ENCODE results near the gene TMEM258.

Gene TMEM258

DNA sequence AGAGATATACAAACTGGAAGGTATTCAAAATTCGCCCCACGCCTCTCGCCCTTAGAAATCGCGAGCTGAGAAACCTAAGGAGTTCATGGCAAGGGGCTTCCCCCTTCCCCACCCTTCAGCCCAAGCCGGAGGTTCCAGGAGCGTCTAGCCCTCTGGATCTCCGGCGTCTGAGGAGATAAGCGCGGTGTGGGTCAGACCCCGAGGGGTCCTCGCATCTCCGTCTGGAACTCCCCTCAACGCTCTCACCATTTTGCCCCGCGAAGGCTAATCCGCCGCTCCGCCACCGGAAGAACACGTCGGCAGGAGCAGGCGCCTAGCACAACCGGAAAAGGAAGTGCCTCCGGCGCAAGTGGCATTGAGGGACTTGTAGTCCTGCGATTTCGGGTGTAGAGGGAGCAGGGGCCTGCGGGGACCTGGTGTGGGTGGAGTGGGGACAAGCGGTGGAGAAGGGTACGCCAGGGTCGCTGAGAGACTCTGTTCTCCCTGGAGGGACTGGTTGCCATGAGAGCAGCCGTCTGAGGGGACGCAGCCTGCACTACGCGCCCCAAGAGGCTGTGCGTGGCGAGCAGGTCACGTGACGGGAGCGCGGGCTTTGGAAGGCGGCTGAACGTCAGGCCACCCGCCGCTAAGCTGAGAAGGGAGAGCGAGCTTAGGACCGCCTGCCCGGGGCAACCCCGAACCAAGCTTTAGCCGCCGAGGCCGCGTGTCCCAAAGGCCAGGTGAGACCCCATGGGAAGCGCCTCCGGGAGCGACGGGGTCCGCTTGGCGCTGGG is at the start of gene TMEM258, which contains the start of gene FEN1:
TMEM258 (minus strand) TSS at position 290 of the 773 bp plus-strand sequence; CDS start at position 249, 41 bp downstream.
FEN1 (plus strand) TSS at position 602 of the 773 bp plus-strand sequence. CDS start 2,451 bp downstream, outside the sequence.
- peak; percentile 81 for DNase-seq

DNA sequence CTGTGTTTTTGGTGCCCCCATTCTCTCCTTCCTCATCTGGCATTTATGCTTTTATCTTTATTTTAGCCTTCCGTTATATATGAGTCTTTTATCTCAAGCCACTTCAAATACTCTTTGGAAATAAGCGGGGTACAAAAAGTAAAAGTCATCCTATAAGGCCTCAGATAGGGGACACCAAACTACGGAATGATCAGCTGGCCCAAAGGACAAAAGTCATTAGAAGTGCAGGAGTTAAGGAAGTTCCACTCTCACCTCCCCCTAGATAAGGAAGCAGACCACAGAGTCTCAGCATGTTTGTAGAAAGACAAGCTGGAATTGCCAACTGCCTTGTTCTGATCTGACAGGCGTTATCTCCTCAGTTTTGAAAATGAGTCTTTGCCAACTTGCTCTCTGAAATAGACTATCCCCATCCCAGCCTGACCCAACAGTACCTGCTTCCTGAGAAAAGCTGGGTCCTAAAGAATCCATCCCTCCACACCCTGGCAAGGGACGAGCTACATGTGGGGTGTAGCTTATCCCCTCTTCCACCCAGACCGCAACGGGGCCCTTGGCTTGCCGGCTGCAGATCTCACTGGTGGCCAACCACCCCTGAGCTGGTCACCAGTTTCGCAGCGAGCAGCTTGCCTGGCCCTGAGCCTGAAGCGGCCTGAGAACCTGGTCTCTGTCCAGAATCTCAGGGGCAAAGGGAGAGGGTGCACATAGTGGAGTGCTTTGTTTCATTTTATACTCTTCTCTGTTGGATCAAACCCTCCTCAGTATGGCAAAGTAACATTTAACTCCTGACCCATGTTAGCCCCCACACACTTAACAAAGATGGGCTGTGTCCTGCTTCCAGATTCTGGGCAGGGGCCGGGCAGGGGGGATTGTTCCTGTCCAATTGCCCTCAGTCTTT is 49.5 kb upstream of the TMEM258 start:
- DNase-seq, result no peak

DNA sequence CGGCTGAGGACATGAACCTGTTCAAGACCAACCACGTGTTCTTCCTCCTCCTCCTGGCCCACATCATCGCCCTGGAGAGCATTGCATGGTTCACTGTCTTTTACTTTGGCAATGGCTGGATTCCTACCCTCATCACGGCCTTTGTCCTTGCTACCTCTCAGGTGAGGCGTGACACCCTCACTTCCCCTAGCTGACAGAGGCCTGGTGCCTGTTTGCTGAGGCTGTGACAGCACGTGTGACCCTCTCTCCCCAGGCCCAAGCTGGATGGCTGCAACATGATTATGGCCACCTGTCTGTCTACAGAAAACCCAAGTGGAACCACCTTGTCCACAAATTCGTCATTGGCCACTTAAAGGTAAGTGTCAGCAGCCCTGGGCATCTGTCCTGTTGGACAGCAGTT is 48.0 kb upstream of the TMEM258 start:
- DNase-seq, result no peak

DNA sequence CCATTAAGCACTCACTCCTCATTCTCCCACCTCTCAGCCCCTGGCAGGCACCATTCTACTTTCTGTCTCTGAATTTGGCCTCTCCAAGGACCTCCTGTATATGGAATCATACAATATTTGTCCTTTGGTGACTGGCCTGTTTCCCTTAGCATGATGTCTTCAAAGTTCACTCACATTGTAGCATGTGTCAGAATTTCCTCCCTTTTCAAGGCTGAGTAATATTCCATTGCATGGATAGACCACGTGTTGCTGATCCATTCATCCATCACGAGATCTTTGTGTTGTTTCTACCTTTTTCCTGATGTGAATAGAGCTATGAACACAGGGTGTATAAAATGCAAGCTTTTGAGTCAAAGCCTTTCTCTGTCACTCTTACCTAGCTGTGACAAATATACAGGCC is 47.3 kb upstream of the TMEM258 start:
- DNase-seq, result no peak

DNA sequence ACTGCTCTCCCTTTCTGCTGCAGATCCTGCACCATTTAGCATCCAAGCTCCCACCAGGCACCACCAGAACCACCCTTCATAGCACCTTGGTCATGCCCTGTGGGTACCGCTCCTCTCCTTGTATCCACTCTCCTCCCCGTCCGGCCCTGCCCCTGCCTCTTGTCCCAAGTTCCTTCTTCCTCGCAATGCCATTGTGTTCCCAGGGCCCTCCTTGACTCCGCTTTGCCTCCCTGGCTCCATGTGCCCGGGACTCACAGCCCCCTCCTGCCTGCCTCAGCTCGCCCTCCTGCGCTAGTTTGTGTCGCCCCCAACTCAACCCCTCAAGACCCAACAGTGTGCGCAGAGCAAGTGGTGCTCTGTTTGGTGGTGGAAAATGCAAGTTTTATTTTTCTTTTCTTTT is 46.5 kb upstream of the TMEM258 start:
- no peak for DNase-seq

DNA sequence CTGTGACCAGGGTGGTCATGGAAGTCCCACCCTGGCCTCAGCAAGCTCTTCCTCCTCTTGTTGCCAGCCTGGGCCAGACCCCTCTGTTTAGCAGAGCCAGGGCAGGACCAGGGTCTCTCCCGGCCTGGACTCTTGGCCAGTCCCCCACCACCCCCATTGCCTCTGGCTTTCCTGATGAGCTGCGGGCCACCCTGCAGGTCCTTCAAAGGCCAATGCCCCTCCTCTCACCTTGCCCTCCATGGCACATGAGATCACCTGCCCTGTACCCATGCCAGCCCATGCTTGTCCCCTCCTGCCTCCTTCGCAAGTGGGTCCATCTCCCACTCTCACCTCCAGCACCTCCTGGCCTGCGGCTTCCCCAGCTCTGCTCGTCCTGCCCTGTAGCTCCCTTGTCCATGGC is 46.1 kb upstream of the TMEM258 start:
- no peak for DNase-seq

DNA sequence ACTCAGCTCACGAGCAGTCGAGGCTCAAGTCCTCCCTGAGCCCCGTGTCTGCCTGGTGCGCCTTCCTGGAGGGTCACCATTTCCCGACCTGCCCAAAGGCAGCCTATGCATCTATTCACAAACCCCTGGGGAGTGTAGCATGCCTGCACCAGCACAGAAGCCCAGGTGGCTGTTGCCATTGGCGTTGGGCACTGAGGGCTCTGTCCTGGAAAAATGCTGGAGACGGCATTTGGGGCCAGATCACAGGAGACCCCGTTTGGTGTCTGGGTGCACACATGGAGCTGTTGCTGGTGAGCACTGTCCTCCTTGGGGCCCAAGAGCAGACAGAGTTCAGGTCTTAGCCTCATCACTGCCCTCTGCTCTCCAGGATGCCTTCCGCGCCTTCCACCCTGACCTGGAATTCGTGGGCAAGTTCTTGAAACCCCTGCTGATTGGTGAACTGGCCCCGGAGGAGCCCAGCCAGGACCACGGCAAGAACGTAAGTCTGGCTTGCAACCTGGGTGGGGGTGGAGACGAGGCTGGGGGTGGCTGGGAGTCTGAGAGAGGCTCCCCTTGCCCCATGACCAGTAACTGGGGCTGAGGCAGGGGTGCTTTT is 45.1 kb upstream of the TMEM258 start:
- DNase-seq, result no peak

DNA sequence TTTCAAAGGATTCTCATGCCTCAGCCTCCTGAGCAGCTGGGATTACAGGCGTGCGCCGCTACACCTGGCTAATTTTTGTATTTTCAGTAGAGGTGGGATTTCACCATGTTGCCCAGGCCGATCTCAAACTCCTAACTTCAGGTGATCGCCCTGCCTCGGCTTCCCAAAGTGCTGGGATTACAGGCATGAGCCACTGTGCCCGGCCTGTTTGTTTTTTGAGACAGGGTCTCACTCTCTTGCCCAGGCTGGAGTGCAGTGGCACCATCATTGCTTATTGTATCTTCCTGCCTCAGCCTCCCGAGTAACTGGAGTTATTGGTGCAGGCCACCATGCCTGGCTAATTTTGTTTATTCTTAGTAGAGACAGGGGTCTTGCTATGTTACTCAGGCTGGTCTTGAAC is 43.8 kb upstream of the TMEM258 start:
- no peak for DNase-seq

DNA sequence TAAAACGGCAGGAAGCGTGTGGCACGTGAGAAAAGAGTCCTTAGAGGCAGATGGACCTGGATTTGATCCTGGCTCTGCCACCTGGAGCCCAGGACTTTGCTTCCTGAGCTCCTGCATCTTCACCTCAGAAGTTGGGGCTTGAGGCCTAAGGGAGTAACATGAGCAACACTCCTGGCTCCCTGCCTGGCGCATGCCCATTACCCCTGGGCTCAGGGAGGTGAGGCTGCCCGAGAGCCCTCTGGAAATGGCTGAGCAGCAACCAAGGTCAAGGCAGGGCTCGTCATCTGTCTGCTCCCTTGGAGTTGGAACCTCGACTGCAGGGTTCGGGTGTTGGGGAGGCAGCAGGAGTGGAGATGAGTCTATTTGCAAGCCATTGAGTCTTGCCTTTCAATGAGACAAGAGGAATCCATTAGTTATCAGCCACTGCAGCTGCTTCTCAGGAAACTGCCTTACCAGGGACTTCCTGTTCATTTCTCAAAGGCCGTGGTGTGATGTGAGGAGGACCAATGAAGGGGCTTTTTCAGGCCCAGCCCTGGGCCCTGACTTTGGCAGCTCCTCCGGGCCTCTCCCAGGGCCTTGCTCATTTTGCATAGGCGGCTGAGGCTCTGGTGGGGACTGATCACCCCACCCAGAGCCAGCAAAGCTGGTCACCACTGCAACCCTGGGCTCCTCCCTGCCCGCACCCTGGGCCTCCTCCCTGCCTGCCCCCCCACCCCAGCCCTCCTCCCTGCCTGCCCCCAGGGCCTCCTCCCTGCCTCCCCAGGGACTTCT is 42.1 kb upstream of the TMEM258 start:
- DNase-seq, result peak; percentile 60

DNA sequence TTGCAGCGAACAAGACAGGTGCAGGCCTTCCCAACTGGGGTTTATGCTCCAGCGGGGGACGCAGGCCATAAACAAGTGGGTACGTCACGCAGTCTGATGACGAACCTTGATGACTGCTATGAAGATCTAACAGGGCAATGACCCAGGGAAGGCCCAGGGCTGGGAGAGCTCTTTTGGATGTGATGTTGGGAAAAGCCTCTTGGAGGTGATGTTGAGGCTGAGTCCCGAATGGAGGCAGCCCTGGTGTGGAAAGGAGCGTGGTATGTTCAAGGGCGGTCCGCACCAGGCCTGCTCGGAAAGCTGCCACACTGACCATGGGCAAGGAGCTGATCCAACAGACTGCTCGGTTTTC is 41.5 kb upstream of the TMEM258 start:
- DNase-seq, result no peak

DNA sequence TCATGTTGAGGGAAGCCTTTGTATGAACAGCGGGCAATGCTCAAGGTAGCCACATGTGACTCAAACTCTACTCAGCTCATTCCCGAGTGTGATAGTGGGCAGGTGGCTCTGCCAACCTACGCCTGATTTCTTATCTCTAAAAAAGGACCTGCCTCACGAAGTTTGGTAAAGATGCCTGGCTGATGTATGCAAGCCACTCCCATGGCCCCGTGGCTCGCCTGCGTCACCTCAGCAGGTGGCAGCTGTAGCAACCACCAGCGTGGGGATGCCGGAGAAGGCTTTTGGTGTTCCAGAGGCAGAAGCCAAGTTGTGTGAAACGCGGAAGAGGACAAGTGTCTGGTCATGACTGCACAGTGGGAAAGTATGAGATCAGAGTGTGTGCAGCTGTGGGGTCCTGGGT is 41.1 kb upstream of the TMEM258 start:
- DNase-seq, result no peak

DNA sequence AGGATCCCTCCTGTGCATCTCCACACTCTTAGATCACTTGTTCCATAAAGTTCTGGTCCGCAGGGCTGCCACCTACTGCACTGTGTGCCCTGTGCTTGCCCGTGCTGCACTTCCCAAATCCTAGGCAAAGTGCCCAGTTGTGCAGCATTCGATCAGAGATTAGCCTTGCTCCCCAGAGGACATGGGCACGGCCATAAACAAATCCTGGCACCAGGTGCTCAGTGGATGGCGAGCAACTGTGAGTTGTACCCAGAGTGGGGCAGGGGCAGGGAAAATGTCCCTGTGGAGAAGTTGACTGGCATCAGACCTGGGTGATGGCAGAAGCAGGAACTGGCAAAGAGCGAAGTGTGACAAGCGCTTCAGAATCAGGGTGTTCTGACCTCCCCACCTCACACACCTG is 40.4 kb upstream of the TMEM258 start:
- DNase-seq, result no peak

DNA sequence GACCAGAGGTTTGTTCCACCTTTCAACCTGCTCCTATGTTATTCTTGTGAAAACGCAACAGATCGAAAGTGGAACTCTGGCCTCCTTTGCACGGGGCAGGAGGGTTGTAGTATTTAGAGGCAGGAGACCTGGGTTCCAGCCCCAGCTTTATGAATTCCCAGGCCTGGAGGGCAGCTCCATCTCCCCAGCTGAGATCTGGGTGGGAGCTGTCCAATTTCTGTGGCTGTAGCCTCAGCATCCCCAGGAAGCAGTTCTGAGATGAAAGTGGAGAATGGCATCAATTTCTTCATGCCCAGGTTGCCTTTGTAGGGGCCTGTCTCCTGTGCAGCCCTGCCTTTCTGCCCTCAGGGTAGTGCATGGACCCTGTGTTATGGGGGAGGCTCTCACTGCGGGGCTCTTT is 39.8 kb upstream of the TMEM258 start:
- no peak for DNase-seq

DNA sequence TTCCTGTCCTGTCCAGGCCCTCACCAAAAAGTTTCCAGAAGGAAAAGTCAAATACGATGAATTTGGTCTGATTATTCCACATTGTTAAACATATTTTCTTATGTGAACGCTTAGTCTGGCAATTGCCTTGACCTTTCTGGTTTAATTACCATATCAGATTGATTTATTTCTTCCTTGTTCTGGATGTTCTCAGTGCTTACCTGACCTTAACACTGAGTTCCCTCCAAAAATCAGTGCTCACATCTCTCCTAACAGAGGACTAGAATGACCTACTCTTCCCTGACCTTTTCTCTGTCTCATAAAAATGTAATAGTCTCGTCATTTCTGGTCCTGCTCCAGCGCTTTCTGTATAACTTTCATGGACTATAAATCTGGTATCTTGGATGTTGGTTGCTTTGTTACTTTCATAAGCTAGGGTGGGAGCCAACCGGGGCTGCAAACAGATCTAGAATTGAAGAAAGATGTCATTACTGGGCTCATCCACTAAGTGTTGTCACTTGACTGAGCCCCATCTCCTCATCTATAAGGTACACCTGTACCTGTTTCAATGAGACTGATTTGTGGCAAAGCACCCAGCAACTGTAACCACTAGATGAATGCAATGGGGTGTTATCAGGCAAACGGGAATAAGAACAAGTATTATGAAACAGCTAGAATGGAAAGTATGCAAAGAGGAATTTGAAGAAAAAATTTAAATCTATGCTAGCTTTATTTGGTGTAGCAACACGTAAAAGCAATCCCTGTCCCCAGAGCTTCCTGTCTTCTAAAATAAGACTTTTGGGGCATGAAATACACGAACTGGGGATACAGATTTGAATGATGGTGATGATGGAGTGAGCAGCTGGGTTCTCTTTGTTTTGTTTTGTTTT is 38.1 kb upstream of the TMEM258 start:
- no peak for DNase-seq

DNA sequence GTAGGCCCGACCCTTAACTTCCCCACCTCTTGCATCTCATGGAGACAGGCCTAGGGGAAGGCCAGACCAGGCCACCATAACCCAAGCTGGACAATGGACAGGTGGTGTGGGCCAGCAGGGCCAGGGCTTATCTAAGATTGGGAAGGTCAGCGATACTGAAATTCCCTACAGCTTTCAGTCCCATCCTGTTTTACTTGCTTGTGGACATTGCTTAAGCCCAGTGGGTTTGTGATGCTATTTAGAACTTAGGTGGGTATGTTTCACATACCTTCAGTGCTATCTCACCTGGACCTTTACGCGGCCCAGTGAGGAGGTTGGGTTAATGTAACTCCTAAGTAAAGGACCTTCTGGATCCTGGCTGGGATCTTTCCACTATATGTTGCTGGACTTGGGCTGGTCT is 37.4 kb upstream of the TMEM258 start:
- no peak for DNase-seq

DNA sequence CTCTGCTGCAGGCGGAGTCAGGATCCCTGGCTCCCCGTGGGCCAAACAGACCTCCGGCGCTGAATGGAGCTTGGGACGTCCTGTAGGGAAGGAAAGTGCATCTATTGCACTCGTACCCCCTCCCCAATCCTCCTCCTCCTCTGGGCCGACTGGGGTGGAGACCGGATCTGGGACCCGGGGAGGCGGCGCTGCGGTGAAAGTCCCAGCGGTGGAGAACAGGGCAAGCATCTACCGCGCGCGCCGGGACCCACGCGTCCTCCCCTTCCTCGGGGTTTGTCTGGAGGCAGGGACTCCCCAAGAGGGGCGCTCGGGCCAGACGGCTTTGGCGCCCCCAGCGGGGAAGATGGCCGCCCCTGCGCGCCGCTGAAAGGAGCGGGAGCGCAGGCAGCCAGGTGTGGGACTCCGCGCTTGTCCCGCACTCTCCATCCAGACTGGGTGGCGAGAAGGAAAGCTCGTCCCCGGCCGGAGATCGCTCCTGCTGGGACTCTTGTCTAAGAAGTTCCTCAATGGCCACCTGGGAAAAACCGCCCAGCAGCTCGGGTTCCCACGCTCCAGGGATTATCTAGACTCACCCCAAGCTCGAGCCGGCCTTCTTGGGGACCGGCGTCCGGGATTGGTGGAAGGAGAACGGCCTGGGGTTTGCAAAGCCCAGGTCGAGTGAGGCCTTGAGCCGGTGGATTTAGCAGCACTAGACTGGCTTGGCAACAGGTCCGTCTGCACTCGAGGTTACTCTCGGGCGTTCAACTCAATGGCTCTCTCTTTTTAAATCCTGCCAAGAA is 36.4 kb upstream of the TMEM258 start:
- DNase-seq, result no peak

DNA sequence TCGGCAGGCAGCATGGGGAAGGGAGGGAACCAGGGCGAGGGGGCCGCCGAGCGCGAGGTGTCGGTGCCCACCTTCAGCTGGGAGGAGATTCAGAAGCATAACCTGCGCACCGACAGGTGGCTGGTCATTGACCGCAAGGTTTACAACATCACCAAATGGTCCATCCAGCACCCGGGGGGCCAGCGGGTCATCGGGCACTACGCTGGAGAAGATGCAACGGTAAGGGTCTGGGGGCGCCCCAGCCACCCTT is 35.9 kb upstream of the TMEM258 start:
- no peak for DNase-seq

DNA sequence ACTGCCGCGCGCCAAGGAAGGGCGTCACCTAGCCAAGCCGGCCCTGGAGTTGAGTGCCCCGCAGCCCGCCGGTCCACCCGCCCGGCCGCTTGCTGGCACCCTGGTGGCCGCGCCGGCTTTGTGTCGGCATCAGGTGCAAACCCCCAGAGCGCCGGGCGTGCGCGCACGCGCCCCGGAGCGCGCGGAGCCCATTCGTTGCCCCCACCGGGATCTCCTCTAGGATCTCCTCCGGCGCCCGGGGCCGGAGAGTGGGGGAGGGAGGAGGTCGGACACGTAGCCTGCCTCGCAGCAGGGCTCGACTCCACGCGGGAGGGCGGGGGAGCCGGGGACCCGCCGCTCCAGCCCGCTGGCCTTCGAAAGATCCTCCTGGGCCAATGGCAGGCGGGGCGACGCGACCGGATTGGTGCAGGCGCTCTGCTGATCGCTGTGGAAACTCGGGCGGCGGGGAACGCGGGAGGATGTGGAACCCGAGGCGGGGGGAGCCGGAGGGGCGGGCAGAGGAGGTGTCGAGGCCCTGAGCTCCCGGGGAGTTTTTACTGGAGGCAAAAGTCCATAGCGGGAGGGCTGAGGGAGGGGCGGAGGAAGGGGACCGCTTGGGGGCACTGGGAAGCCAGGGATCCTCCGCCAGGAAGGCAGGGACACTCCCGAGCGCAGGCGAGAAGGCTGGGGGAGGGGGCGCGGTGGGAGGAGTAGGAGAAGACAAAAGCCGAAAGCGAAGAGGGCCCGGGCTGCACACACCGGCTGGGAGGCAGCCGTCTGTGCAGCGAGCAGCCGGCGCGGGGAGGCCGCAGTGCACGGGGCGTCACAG is 35.4 kb upstream of the TMEM258 start, which contains the start of gene FADS2:
FADS2 (plus strand) TSS at position 730 of the 808 bp plus-strand sequence. CDS start 91 bp downstream, outside the sequence.
- DNase-seq, result peak; percentile 54

DNA sequence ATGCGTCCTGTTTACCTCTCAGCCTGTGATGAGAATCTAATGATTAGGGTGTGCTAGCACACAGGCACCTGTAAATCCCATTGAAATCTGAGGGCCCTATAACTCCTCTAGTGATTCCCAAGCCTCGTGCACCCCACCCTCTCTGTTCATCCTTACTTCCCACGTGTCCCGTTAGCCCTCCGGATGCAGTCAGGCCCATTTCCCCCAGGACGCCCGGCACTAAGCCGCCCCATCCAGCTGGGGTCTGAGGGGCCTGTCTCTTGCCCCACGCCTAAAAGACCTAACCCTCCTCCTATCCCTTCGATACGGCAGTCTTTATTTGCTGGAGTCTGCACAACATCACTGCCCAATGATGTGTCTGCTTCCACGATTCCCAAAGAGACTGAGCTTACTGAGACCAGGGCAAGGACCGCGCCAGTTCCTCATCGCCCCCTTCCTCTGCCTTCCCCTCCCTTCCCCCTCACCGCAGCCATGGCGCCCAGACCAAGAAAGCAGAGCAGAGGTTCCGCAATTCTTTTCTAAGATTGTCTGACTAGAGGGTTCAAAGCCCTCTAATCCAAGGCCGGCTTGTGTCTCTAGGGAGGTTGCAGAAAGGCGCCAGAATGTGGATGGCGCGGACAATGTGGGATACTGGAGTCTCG is 34.7 kb upstream of the TMEM258 start:
- no peak for DNase-seq

DNA sequence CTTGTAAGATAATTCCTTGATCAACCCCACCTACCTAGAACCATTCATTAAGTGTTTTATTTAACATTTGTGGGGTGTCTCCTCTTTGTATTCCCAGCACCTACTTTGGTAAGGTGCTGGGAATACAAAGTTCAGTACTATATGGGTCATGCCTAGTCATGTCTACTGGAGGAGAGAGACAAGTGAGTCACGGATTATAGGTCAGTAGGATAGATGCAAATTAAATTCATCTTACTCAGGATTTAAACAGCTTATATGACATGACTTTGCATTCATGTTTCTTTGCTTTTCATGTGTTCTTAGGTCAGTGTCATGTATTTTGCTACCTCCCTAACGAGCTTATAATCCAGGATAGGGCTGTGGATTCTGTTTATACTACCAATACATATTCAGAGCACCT is 27.8 kb upstream of the TMEM258 start:
- DNase-seq, result no peak

Data from activated gamma-delta T cell treated with Interleukin-2 at 50 U/mL for 16 hours (primary cell).